Spinal cord (tissue), 10 donors: ENCODE data around the gene DOK6. TPM values are rescaled to one million over a fixed set of nuclear protein-coding genes. Genes with fewer than 3 reads are reported as not detected.
"Not testable (repeated sequence)": the region's sequence is repeated elsewhere in the genome, so short reads cannot be mapped to it uniquely, and the experiment has no call there.

Experiments
- DNase-seq, 6 donors: peaks; one replicate each; pipeline versions ENCODE4 v3.0.0 to v3.0.0-alpha.2; 2013 to 2015; ENCODE audit warnings: low spot score in 6 of 6, low read depth in 4 of 6
- H3K27ac ChIP-seq: one replicate; pipeline ENCODE4 v1.5.1; 2013; ENCODE audit warnings: low read depth, low read length, control low read depth
- H3K27me3 ChIP-seq: one replicate; pipeline ENCODE4 v1.6.1; 2013; ENCODE audit warnings: low read length; ENCODE audit not compliant: control insufficient read depth, insufficient read depth
- H3K36me3 ChIP-seq: one replicate; pipeline ENCODE4 v1.6.1; 2013; ENCODE audit warnings: low read length; ENCODE audit not compliant: control insufficient read depth, insufficient read depth
- H3K4me1 ChIP-seq: one replicate; pipeline ENCODE4 v1.6.1; 2013; ENCODE audit warnings: low read length; ENCODE audit not compliant: control insufficient read depth, insufficient read depth
- H3K4me3 ChIP-seq: one replicate; pipeline ENCODE4 v1.5.1; 2013; ENCODE audit warnings: low read depth, low read length, control low read depth
- H3K9me3 ChIP-seq: one replicate; pipeline ENCODE4 v1.6.1; 2013; ENCODE audit warnings: low read length; ENCODE audit not compliant: control insufficient read depth, insufficient read depth
- WGBS: methylation state at CpG from one replicate; pipeline ENCODE4 v1.1.5; 2013; ENCODE audit warnings: missing lambda C conversion rate; ENCODE audit not compliant: insufficient coverage; 5-methylcytosine and 5-hydroxymethylcytosine counted together
- polyA plus RNA-seq, 2 donors: library from polyadenylated mRNA; unstranded; fragments of 120-200 nt; gene quantifications; one replicate each; pipeline ENCODE4 v1.2.1, GENCODE V29; 2013; ENCODE audit not compliant: insufficient read length in 2 of 2
- total RNA-seq, 2 donors: library from RNA; depleted of rRNA in 1 of 2; stranded (reverse); fragments of 120-200 nt in 1 of 2; fragments of >200 nt in 1 of 2; gene quantifications; one replicate each; pipeline versions ENCODE4 v1.2.3 to v1.2.4, GENCODE V29; 2013 to 2014
- donor health status: healthy.

DOK6 gene
- total and polyA plus RNA-seq, 4 donors, result 26.5 to 64.4 (median 40.7) TPM

DNA sequence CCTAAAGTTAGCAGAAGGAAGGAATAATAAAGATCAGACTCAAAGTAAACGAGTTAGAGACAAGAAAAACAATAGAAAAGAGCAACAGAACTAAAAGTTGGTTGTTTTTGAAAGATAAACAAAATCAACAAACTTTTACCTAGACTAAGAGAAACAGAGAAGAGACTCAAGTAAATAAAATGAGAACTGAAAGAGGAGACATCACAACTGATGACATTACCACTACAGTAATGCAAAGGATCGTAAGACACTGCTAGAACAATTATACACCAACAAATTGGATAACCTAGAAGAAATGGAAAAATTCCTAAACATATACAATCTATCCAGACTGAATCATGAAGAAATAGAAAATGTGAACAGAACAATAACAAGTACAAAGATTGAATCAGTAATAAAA lies 407.7 kb downstream of the DOK6 start:
- Histone ChIP-seq H3K4me1 (no peaks in the 10 kb centered on the region), H3K4me3 (no peak overlapping the region), H3K36me3 (no peaks in the 10 kb centered on the region), H3K27ac (no peak overlapping the region), H3K27me3 (no peaks in the 10 kb centered on the region), H3K9me3 (no peaks in the 10 kb centered on the region)
- WGBS, result no CpG with 5 or more reads among the region's 2 CpGs
- no peak for DNase-seq

DNA sequence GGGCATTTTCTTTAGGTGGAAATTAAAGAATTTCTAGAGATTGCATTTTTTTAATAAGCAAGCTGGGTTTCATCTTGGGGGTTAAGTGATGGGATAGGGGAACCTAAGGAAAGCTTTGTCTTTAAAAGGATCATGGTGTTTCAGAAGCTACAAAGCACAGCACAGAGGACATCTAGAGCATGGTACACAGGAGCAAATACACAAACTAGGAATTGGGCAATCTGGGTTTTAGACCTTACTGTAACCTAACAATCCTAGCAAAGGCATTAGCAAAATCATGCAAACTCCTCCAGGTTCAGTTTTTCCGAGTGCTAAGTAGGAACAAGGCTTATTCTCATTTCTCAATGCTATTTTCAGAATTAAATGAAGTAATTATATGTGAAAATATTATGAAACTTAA lies 412.9 kb downstream of the DOK6 start:
- Histone ChIP-seq H3K27me3 (no peaks in the 10 kb centered on the region), H3K4me3 (no peak overlapping the region), H3K9me3 (no peaks in the 10 kb centered on the region), H3K4me1 (no peaks in the 10 kb centered on the region), H3K27ac (no peak overlapping the region), H3K36me3 (no peaks in the 10 kb centered on the region)
- no CpG with 5 or more reads among the region's 1 CpG for WGBS
- DNase-seq, result no peak

DNA sequence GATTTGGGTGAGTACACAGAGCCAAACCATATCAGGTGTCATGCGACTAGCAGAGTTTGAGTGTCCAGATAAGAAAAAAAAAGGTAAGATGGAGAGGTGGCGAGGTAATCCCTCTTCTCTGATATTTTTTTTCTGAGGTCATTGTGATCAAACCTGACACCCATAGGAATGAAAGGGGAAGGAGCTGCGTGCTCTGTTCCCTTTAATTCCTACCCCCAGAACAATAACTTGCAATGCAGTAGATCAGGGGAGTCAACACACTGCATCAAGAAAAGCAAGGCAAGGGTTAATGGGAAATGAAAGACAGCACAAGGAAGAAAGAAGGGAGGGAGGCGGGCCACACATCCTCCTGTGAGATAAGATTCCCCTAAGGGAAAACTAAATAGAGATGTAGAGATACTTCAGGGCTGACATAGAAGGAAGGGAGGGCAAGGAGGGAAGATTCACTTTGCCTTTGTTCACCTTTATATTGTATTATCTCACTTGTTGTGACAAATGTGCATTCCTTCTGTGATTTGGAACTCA lies 414.2 kb downstream of the DOK6 start:
- peaks cover 2% of the 10 kb centered on the region for H3K9me3 ChIP-seq
- H3K4me1 ChIP-seq, result no peaks in the 10 kb centered on the region
- no peaks in the 10 kb centered on the region for H3K36me3 ChIP-seq
- no peak overlapping the region for H3K27ac ChIP-seq
- DNase-seq, result no peak
- 80% methylated on average over 1 of the region's 4 CpGs for WGBS
- H3K4me3 ChIP-seq, result no peak overlapping the region
- no peaks in the 10 kb centered on the region for H3K27me3 ChIP-seq

- WGBS, result 88% methylated on average over 3 of the region's 5 CpGs
- Histone ChIP-seq H3K36me3 (no peaks in the 10 kb centered on the region), H3K27me3 (no peaks in the 10 kb centered on the region), H3K9me3 (peaks cover 2% of the 10 kb centered on the region), H3K27ac (no peak overlapping the region), H3K4me1 (no peaks in the 10 kb centered on the region), H3K4me3 (no peak overlapping the region)
- DNase-seq, result no peak
Observed at GRCh38 chr18:69817335-69817940, 416.8 kb downstream of the DOK6 start.

DNA sequence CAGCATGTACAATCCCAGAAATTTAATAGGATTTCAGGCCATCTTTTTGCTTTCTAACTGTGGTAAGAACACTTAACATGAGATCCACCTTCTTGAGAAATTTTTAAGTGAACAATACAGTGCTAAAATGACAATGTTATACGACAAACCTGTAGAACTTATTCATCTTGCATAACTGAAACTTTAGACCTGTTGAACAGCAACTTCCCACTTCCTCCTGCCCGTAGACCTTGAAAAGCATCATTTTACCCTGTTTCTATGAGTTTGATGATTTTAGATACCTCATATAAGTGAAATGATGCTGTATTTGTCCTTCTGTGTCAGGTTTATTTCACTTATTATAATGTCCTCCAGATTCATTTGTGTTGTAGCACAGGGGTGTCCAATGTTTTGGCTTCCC lies 418.8 kb downstream of the DOK6 start:
- no peak for DNase-seq

GRCh38 chr18:69820538-69820937 lies 419.9 kb downstream of the DOK6 start:
- H3K4me3 ChIP-seq, result no peak overlapping the region
- no peak for DNase-seq
- peaks cover 2% of the 10 kb centered on the region for H3K9me3 ChIP-seq
- H3K4me1 ChIP-seq, result no peaks in the 10 kb centered on the region
- no peaks in the 10 kb centered on the region for H3K36me3 ChIP-seq
- no peak overlapping the region for H3K27ac ChIP-seq
- WGBS, result no CpG with 5 or more reads among the region's 4 CpGs
- no peaks in the 10 kb centered on the region for H3K27me3 ChIP-seq

More for the DNA sequence above, 418.8 kb downstream of the DOK6 start:
- Histone ChIP-seq H3K27me3 (no peaks in the 10 kb centered on the region), H3K4me1 (no peaks in the 10 kb centered on the region), H3K4me3 (no peak overlapping the region), H3K27ac (no peak overlapping the region), H3K9me3 (peaks cover 2% of the 10 kb centered on the region), H3K36me3 (no peaks in the 10 kb centered on the region)
- WGBS, result no CpG with 5 or more reads among the region's 2 CpGs

- H3K4me3 ChIP-seq, result no peak overlapping the region
- DNase-seq, result no peak
- no CpG with 5 or more reads among the region's 1 CpG for WGBS
- H3K36me3 ChIP-seq, result no peaks in the 10 kb centered on the region
- no peaks in the 10 kb centered on the region for H3K4me1 ChIP-seq
- no peak overlapping the region for H3K27ac ChIP-seq
- H3K27me3 ChIP-seq, result no peaks in the 10 kb centered on the region
- no peaks in the 10 kb centered on the region for H3K9me3 ChIP-seq
Observed at GRCh38 chr18:69830189-69830588, 429.5 kb downstream of the DOK6 start.

DNA sequence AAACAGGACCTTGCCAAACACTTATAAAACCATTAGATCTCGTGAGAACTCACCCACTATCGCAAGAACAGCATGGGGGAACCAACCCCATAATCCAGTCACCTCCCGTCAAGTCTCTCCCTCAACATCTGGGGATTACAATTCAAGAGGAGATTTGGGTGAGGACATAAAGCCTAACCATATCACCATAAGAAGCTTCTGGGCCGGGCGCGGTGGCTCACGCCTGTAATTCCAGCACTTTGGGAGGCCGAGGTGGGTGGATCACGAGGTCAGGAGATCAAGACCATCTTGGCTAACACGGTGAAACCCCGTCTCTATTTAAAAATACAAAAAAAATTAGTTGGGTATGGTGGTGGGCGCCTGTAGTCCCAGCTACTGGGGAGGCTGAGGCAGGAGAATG lies 434.3 kb downstream of the DOK6 start:
- not testable (repeated sequence) for H3K36me3 ChIP-seq, H3K27ac ChIP-seq, H3K4me1 ChIP-seq, DNase-seq, H3K4me3 ChIP-seq, H3K9me3 ChIP-seq, H3K27me3 ChIP-seq
- 100% methylated on average over 2 of the region's 12 CpGs for WGBS

DNA sequence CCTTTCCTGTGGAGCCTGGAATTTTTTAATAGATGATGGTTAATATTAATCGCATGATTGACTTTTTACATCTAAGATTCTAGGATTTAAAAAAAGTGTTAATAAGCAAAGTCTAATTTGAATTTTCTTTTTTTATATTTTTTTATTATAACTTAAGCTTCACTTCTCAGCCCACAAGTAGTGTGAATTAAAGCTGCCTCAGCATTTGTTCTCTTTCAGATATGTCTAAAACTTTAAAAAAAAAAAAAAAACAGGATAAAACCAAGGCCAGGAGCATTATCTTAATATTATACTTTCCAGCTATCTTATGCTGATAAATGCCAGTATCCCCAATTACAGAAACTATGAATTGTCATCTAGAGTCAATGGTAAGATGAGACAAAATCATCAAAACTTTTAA lies 437.3 kb downstream of the DOK6 start:
- Histone ChIP-seq H3K27ac (no peak overlapping the region), H3K4me3 (no peak overlapping the region), H3K9me3 (no peaks in the 10 kb centered on the region), H3K36me3 (peaks cover 6% of the 10 kb centered on the region), H3K4me1 (peaks cover 6% of the 10 kb centered on the region), H3K27me3 (no peaks in the 10 kb centered on the region)
- WGBS, result no CpG with 5 or more reads among the region's 1 CpG
- DNase-seq, result no peak

GRCh38 chr18:69838620-69839411 lies 438.1 kb downstream of the DOK6 start:
- Histone ChIP-seq H3K36me3 (peaks cover 6% of the 10 kb centered on the region), H3K9me3 (no peaks in the 10 kb centered on the region), H3K4me1 (peaks cover 6% of the 10 kb centered on the region), H3K27me3 (no peaks in the 10 kb centered on the region), H3K4me3 (no peak overlapping the region), H3K27ac (no peak overlapping the region)
- no peak for DNase-seq
- WGBS, result 96% methylated on average over 3 of the region's 3 CpGs
